ENCODE measurements around the gene HSP90AB1. TPM values are rescaled to one million over a fixed set of nuclear protein-coding genes. Genes with fewer than 3 reads are reported as not detected.
A peak's percentile ranks its signal among the peaks of the same experiment; 100 is the strongest.

HSP90AB1 gene
- total and polyA plus RNA-seq, 9 of the 15 experiments (the other 6 are each of a cell fraction or from before 2014, with no cell fraction given): 1,780 to 3,358 (median 2,262) TPM

GRCh38 chr6:44225579-44226325 is 21.1 kb upstream of the HSP90AB1 start (continued):
- no peak for TF ChIP-seq ZNF609 (CRISPR knock-in tag; IDR thresholded peaks at IDR 0.05; ENCODE audit: borderline replicate concordance)
- TF ChIP-seq ZNF696 (CRISPR knock-in tag; conservative IDR thresholded peaks at IDR 0.05): no peak
- TF ChIP-seq RCOR1 (IDR thresholded peaks at IDR 0.05; ENCODE audit: borderline replicate concordance in 1 of 2, low read depth in 2 of 2, low read length in 2 of 2): peak; percentile 87 to 97; a peak in 3 of 4 replicates
- no peak for TF ChIP-seq SFPQ (IDR thresholded peaks at IDR 0.05; ENCODE audit: low read depth, low read length)
- peak; percentile 88 for TF ChIP-seq LEF1 (IDR thresholded peaks at IDR 0.05)
- peak; percentile 47; the same call in 1 of the 2 replicates for TF ChIP-seq MXI1 (IDR thresholded peaks at IDR 0.05; ENCODE audit: low read depth, low read length)
- 0 out of 2 replicates have a peak, but pooled peaks have one; percentile 74 for TF ChIP-seq ZNF133 (CRISPR knock-in tag; IDR thresholded peaks at IDR 0.05)
- TF ChIP-seq CTBP1 (IDR thresholded peaks at IDR 0.05; ENCODE audit: borderline replicate concordance): peak; percentile 97
- TF ChIP-seq NRF1 (conservative IDR thresholded peaks at IDR 0.05 in 1 of 2, IDR thresholded peaks at IDR 0.05 in 1 of 2): 0 out of 4 replicates have a peak, but pooled peaks of 1 of the 2 experiments have one; percentile 11
- no peak for TF ChIP-seq NR0B1 (IDR thresholded peaks at IDR 0.05; ENCODE audit: partially characterized antibody)
- TF ChIP-seq IRF1 (CRISPR knock-in tag; IDR thresholded peaks at IDR 0.05; ENCODE audit: borderline replicate concordance): no peak
- no peak for TF ChIP-seq MCM3 (IDR thresholded peaks at IDR 0.05)

Data from K562 (cell line).